Trophoblast cell (in vitro differentiated cells and primary cell): ENCODE results near the gene MTMR6.

Experiments used
- DNase-seq, 2 donors: peaks; one replicate each; pipeline ENCODE4 v3.0.0-alpha.2; 2016
- H2AFZ ChIP-seq: 2 replicates; pipeline ENCODE4 v1.6.1; 2013; ENCODE audit warnings: low read length, moderate library complexity, mild to moderate bottlenecking; ENCODE audit not compliant: insufficient read depth, poor library complexity
- H2AK5ac ChIP-seq: 2 replicates; pipeline ENCODE4 v1.6.1; 2013; ENCODE audit warnings: mild to moderate bottlenecking, low read length
- H2BK120ac ChIP-seq: 2 replicates; pipeline ENCODE4 v1.6.1; 2013; ENCODE audit warnings: low read length, mild to moderate bottlenecking, moderate library complexity; ENCODE audit not compliant: insufficient read depth, poor library complexity
- H2BK12ac ChIP-seq: 2 replicates; pipeline ENCODE4 v1.6.1; 2013; ENCODE audit warnings: mild to moderate bottlenecking, low read length, moderate library complexity
- H2BK5ac ChIP-seq: 2 replicates; pipeline ENCODE4 v1.6.1; 2013; ENCODE audit warnings: low read length, low read depth, moderate library complexity, mild to moderate bottlenecking; ENCODE audit not compliant: poor library complexity
- H3K14ac ChIP-seq: 2 replicates; pipeline ENCODE4 v1.6.1; 2013; ENCODE audit warnings: mild to moderate bottlenecking, low read length
- H3K18ac ChIP-seq: 2 replicates; pipeline ENCODE4 v1.6.1; 2013; ENCODE audit warnings: mild to moderate bottlenecking, low read length
- H3K23ac ChIP-seq: 2 replicates; pipeline ENCODE4 v1.6.1; 2013; ENCODE audit warnings: low read length
- H3K27ac ChIP-seq: 2 replicates; pipeline ENCODE4 v1.5.1; 2013; ENCODE audit warnings: low read depth, mild to moderate bottlenecking, inconsistent platforms, low read length, moderate library complexity
- H3K27me3 ChIP-seq: 2 replicates; pipeline ENCODE4 v1.6.1; 2013; ENCODE audit warnings: inconsistent platforms, mild to moderate bottlenecking, low read length, moderate library complexity; ENCODE audit not compliant: insufficient read depth
- H3K36me3 ChIP-seq, 2 experiments: 1 replicate in 1 of 2; 2 replicates in 1 of 2; pipeline ENCODE4 v1.6.1; 2013; ENCODE audit warnings: low read length in 2 of 2, mild to moderate bottlenecking in 2 of 2, moderate library complexity in 1 of 2; ENCODE audit not compliant: insufficient read depth in 2 of 2, control insufficient read depth in 1 of 2
- H3K4ac ChIP-seq: 2 replicates; pipeline ENCODE4 v1.6.1; 2013; ENCODE audit warnings: low read depth, mild to moderate bottlenecking, low read length, moderate library complexity
- H3K4me1 ChIP-seq, 2 experiments: 1 replicate in 1 of 2; 2 replicates in 1 of 2; pipeline ENCODE4 v1.6.1; 2013; ENCODE audit warnings: low read length in 2 of 2, mild to moderate bottlenecking in 2 of 2, moderate library complexity in 1 of 2; ENCODE audit not compliant: insufficient read depth in 2 of 2, control insufficient read depth in 1 of 2
- H3K4me2 ChIP-seq: 2 replicates; pipeline ENCODE4 v1.6.1; 2013; ENCODE audit warnings: inconsistent platforms, mild to moderate bottlenecking, low read length, moderate library complexity
- H3K4me3 ChIP-seq: 2 replicates; pipeline ENCODE4 v1.5.1; 2013; ENCODE audit warnings: mild to moderate bottlenecking, low read depth, low read length, inconsistent platforms
- H3K79me1 ChIP-seq: one replicate; pipeline ENCODE4 v1.6.1; 2013; ENCODE audit warnings: low read length
- H3K79me2 ChIP-seq: 2 replicates; pipeline ENCODE4 v1.6.1; 2013; ENCODE audit warnings: low read length, mild to moderate bottlenecking; ENCODE audit not compliant: control insufficient read depth, insufficient read depth, poor library complexity
- H3K9ac ChIP-seq: 2 replicates; pipeline ENCODE4 v1.6.1; 2013; ENCODE audit warnings: mild to moderate bottlenecking, low read length
- H3K9me3 ChIP-seq: 2 replicates; pipeline ENCODE4 v1.6.1; 2013; ENCODE audit warnings: low read depth, mild to moderate bottlenecking, control low read depth, inconsistent platforms, low read length; ENCODE audit not compliant: insufficient read depth
- H4K12ac ChIP-seq: 2 replicates; pipeline ENCODE4 v1.6.1; 2013; ENCODE audit warnings: low read depth, mild to moderate bottlenecking, low read length, moderate library complexity
- H4K8ac ChIP-seq: 2 replicates; pipeline ENCODE4 v1.6.1; 2013; ENCODE audit warnings: low read depth, mild to moderate bottlenecking, low read length, moderate library complexity
- H4K91ac ChIP-seq: one replicate; pipeline ENCODE4 v1.6.1; 2013; ENCODE audit warnings: low read depth, mild to moderate bottlenecking, low read length, moderate library complexity
- WGBS: extraction: QIAGEN DNeasy Blood & Tissue Kit; methylation state at CpG from one replicate; pipeline ENCODE4 v1.1.7; 2013; ENCODE audit warnings: missing lambda C conversion rate; ENCODE audit not compliant: insufficient read length, insufficient coverage; ENCODE audit errors: extremely low coverage; 5-methylcytosine and 5-hydroxymethylcytosine counted together

Gene MTMR6

GRCh38 chr13:25244123-25244522 is 43.2 kb downstream of the MTMR6 start:
- no peak overlapping the region for H3K4me2 ChIP-seq
- H4K91ac ChIP-seq: no peak overlapping the region
- no peak overlapping the region for H3K4me3 ChIP-seq
- H3K4ac ChIP-seq: no peak overlapping the region
- no peak overlapping the region for H4K8ac ChIP-seq
- H4K12ac ChIP-seq: no peak overlapping the region
- H3K9me3 ChIP-seq: no peaks in the 10 kb centered on the region
- H3K27me3 ChIP-seq: no peaks in the 10 kb centered on the region
- H3K27ac ChIP-seq: no peak overlapping the region
- H2BK120ac ChIP-seq: no peak overlapping the region
- no peak overlapping the region for H3K14ac ChIP-seq
- H2AK5ac ChIP-seq: no peak overlapping the region
- peaks cover 2 to 3% of the 10 kb centered on the region in 2 experiments for H3K36me3 ChIP-seq
- no peaks in the 10 kb centered on the region for H3K79me2 ChIP-seq
- H2BK12ac ChIP-seq: no peak overlapping the region
- H3K9ac ChIP-seq: no peak overlapping the region
- H3K23ac ChIP-seq: no peak overlapping the region
- no CpG with 5 or more reads among the region's 6 CpGs for WGBS
- H3K79me1 ChIP-seq: no peaks in the 10 kb centered on the region
- no peak for DNase-seq
- H3K18ac ChIP-seq: no peak overlapping the region
- H2BK5ac ChIP-seq: no peak overlapping the region
- H3K4me1 ChIP-seq: no peaks in the 10 kb centered on the region
- no peak overlapping the region for H2AFZ ChIP-seq

GRCh38 chr13:25242956-25243355 is 44.3 kb downstream of the MTMR6 start:
- Histone ChIP-seq H3K9ac (no peak overlapping the region), H3K4me2 (no peak overlapping the region), H3K9me3 (no peaks in the 10 kb centered on the region), H3K4me3 (no peak overlapping the region), H3K79me1 (no peaks in the 10 kb centered on the region), H2BK12ac (no peak overlapping the region), H2BK5ac (no peak overlapping the region), H3K23ac (no peak overlapping the region), H3K27me3 (no peaks in the 10 kb centered on the region), H3K18ac (no peak overlapping the region), H3K4me1 (no peaks in the 10 kb centered on the region), H3K79me2 (no peaks in the 10 kb centered on the region), H4K8ac (no peak overlapping the region), H2AK5ac (no peak overlapping the region), H2BK120ac (no peak overlapping the region), H3K36me3 (peaks cover 2 to 3% of the 10 kb centered on the region in 2 experiments), H3K4ac (no peak overlapping the region), H2AFZ (no peak overlapping the region), H3K27ac (no peak overlapping the region), H3K14ac (no peak overlapping the region), H4K12ac (no peak overlapping the region), H4K91ac (no peak overlapping the region)
- WGBS: no CpG with 5 or more reads among the region's 3 CpGs
- DNase-seq: no peak

- Histone ChIP-seq H3K4ac (no peak overlapping the region), H2BK12ac (no peak overlapping the region), H3K23ac (no peak overlapping the region), H3K4me2 (no peak overlapping the region), H3K9me3 (no peaks in the 10 kb centered on the region), H3K4me1 (no peaks in the 10 kb centered on the region), H3K18ac (no peak overlapping the region), H3K9ac (no peak overlapping the region), H3K27me3 (no peaks in the 10 kb centered on the region), H3K27ac (no peak overlapping the region), H3K36me3 (peaks cover 2 to 3% of the 10 kb centered on the region in 2 experiments), H2BK5ac (no peak overlapping the region), H4K91ac (no peak overlapping the region), H3K79me1 (no peaks in the 10 kb centered on the region), H3K79me2 (no peaks in the 10 kb centered on the region), H2BK120ac (no peak overlapping the region), H4K8ac (no peak overlapping the region), H3K4me3 (no peak overlapping the region), H4K12ac (no peak overlapping the region), H2AK5ac (no peak overlapping the region), H2AFZ (no peak overlapping the region), H3K14ac (no peak overlapping the region)
- no CpG with 5 or more reads among the region's 1 CpG for WGBS
- DNase-seq: no peak
These were observed 46.3 kb downstream of the MTMR6 start for GRCh38 chr13:25241007-25241406.

- Histone ChIP-seq H4K12ac (no peak overlapping the region), H3K4me2 (no peak overlapping the region), H3K4me3 (no peak overlapping the region), H3K14ac (no peak overlapping the region), H3K36me3 (no peaks in the 10 kb centered on the region), H2BK12ac (no peak overlapping the region), H2BK5ac (no peak overlapping the region), H4K8ac (no peak overlapping the region), H3K9me3 (no peaks in the 10 kb centered on the region), H3K79me1 (no peaks in the 10 kb centered on the region), H2AK5ac (no peak overlapping the region), H3K23ac (no peak overlapping the region), H2AFZ (no peak overlapping the region), H3K27ac (no peak overlapping the region), H3K4me1 (no peaks in the 10 kb centered on the region), H3K79me2 (no peaks in the 10 kb centered on the region), H2BK120ac (no peak overlapping the region), H4K91ac (no peak overlapping the region), H3K27me3 (no peaks in the 10 kb centered on the region), H3K9ac (no peak overlapping the region), H3K18ac (no peak overlapping the region), H3K4ac (no peak overlapping the region)
- no CpG with 5 or more reads among the region's 2 CpGs for WGBS
- no peak for DNase-seq
These were observed 50.2 kb downstream of the MTMR6 start for GRCh38 chr13:25237083-25237482.
